NCI-H2196 (cell line): Measurements from ENCODE around the gene LINC00305.

Source experiments
- DNase-seq: peaks from one replicate; lab custom pipeline; 2025; ENCODE audit not compliant: unreplicated experiment; lab: John Stamatoyannopoulos, UW

Gene LINC00305

DNA sequence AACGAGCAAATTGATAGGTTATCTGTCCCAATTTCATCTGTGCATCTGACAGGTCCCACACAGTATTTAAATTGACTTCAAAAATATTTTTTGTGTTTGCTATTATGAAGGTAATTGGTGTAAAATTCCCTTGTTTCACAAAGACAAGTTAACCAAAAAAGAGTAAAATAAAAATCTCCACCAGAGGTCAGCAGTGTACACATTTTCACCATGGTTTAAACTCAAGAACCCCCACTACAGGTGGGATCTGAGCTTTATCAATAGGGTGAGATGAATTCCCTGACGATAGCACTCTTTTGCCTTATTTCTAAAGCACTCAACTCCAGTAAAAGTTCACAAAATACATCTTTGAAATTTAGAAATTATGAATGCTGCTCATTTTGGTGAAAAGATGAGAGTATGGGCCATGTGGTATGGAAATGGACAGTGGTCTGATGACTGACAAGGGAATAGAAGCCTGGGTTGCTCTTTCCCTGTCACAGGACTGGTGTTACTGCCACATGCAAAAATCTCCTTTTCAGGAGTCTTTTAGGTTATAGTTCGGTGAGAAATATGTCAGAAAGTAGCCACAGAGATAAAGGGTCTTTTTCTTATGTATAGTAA, 111.0 kb downstream of the LINC00305 start:
- DNase-seq, result peak; percentile 31

DNA sequence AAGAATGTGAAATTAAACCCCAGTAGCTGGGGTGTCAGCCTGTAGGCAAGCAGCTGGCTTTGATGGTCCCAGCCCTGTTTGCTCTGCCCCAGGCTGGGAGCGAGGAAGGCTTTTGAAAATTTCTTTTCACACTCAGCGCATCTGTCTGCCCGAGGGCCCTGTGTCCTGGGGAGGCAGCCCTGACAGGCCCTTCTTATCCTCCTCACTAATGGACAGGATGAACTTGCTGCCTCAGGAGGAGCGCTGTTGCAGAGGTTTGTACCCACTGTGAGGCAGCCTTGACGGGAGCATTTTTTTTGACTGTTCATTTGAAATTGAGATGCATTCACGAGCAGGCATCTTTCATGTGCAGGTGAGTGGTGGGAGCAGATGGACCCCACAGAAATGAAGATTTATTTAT, 116.6 kb downstream of the LINC00305 start:
- DNase-seq, result no peak

DNA sequence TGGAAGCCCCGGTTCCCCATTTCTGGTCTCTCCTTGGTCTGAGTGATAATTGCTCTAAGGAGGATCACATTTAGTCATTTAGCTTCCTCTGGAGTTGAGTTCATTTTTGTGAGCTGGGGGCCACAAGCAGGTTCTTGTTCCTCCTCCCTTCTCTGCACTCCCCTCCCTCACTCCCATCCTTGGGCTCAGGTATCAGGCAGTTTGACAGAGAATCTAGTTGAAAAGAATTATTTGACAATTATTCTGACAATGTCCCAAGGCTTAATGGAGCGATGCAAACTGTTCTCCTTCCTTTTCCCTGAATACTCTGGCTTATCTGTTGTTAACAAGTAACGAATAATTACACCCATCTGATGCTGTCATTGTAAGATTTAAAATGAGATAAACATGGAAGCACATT, 117.5 kb downstream of the LINC00305 start:
- DNase-seq, result no peak
